Bronchial epithelial cell (primary cell): ENCODE measurements around the gene MCM8. TPM values are rescaled to one million over a fixed set of nuclear protein-coding genes. Genes with fewer than 3 reads are reported as not detected.

ENCODE experiments used
- DNase-seq: peaks from one replicate; pipeline ENCODE4 v3.0.0-alpha.2; 2010; ENCODE audit warnings: low read depth
- FAIRE-seq: peaks from 2 replicates; lab custom pipeline; 2011; peaks lifted over from hg19 to GRCh38; lab: Jason Lieb, UNC
- H3K27me3 ChIP-seq: 2 replicates; pipeline ENCODE4 v1.5.1; 2011; ENCODE audit warnings: low read length; ENCODE audit not compliant: control insufficient read depth, insufficient read depth
- H3K36me3 ChIP-seq: 2 replicates; pipeline ENCODE4 v1.5.1; 2011; ENCODE audit warnings: low read length; ENCODE audit not compliant: control insufficient read depth, insufficient read depth
- H3K4me3 ChIP-seq: 2 replicates; pipeline ENCODE4 v1.5.1; 2011; ENCODE audit warnings: mild to moderate bottlenecking, low read depth, low read length, control low read depth
- total RNA-seq: library from RNA; depleted of rRNA; stranded (reverse); fragments of >200 nt; gene quantifications from 2 replicates; pipeline ENCODE4 v1.2.1, GENCODE V29; 2014
- TF ChIP-seq, protein P1 (sequence below): IDR thresholded peaks from 2 replicates; pipeline ENCODE4 v1.5.1; 2011; ENCODE audit warnings: mild to moderate bottlenecking, moderate library complexity, low read length, control low read depth, inconsistent platforms; ENCODE audit not compliant: insufficient read depth, severe bottlenecking

Gene MCM8
- total RNA-seq, 1 donor from 2014 or later, result 2.1 TPM

DNA sequence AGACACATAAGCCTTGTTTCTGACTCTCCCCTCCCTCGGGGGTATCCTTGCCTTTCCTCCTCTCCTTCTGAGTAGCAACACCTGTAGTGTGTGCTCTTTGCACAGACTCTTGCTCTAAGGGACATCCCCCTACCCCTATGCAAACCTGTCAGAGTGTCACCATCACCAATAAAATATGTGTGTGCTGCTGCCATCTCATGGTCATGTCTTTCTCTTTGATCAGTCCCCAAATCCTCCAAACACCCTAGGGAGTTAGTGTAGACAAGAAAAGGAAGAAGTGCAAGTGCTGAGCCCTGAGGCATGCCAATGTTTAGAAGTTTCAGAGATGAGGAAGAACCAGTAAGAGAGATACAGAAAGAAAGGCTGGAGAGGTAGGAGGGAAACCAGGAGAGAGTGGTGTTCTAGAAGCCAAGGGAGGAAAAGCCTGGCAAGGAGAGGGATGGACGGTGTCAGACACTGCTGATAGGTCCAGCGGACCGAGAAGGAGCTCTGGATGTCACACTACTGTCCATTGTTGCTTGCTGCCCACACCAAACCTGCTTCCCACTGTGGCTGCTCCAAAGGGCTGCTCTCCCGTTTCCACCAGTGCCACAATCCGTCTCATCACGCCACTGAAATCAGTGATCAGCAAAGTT lies 16.5 kb upstream of the MCM8 start:
- FAIRE-seq (peak; percentile 52), DNase-seq (peak; percentile 37)
- Histone ChIP-seq H3K36me3 (peaks cover 3% of the 10 kb centered on the region), H3K4me3 (no peak overlapping the region), H3K27me3 (no peaks in the 10 kb centered on the region)
- TF ChIP-seq, protein P1, sequence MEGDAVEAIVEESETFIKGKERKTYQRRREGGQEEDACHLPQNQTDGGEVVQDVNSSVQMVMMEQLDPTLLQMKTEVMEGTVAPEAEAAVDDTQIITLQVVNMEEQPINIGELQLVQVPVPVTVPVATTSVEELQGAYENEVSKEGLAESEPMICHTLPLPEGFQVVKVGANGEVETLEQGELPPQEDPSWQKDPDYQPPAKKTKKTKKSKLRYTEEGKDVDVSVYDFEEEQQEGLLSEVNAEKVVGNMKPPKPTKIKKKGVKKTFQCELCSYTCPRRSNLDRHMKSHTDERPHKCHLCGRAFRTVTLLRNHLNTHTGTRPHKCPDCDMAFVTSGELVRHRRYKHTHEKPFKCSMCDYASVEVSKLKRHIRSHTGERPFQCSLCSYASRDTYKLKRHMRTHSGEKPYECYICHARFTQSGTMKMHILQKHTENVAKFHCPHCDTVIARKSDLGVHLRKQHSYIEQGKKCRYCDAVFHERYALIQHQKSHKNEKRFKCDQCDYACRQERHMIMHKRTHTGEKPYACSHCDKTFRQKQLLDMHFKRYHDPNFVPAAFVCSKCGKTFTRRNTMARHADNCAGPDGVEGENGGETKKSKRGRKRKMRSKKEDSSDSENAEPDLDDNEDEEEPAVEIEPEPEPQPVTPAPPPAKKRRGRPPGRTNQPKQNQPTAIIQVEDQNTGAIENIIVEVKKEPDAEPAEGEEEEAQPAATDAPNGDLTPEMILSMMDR, result peak; percentile 28

GRCh38 chr20:5935384-5935783 lies 15.1 kb upstream of the MCM8 start:
- DNase-seq, result no peak
- FAIRE-seq, result no peak
- TF ChIP-seq, protein P1, result no peak
- H3K4me3 ChIP-seq, result no peak overlapping the region
- H3K36me3 ChIP-seq, result peaks cover 7% of the 10 kb centered on the region
- H3K27me3 ChIP-seq, result no peaks in the 10 kb centered on the region

DNA sequence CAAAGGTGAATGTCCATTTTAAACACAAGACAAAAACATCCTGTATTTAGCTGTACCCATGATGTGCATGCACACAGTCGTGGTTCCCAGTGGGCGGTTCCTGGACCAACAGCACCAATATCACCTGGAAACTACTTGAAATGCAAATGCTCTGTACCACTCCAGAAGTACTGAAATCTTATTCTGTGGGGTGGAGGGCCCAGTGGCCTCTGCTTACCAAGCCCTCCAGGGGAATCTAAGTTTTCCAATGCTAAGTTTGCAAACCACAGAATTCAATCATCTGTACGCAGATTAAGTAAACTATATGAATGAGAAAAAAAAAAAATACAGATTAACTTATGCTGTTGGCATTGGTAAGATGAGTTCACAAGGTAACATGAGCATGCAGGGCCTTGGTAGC lies 14.2 kb upstream of the MCM8 start:
- FAIRE-seq, result no peak
- no peak for DNase-seq

GRCh38 chr20:5938456-5939029 lies 11.9 kb upstream of the MCM8 start:
- Histone ChIP-seq H3K4me3 (no peak overlapping the region), H3K36me3 (peaks cover 17% of the 10 kb centered on the region), H3K27me3 (no peaks in the 10 kb centered on the region)
- TF ChIP-seq, protein P1, result no peak
- FAIRE-seq (no peak), DNase-seq (no peak)

More for the DNA sequence above, 14.2 kb upstream of the MCM8 start:
- Histone ChIP-seq H3K4me3 (no peak overlapping the region), H3K27me3 (no peaks in the 10 kb centered on the region), H3K36me3 (peaks cover 9% of the 10 kb centered on the region)
- TF ChIP-seq, protein P1, result no peak

DNA sequence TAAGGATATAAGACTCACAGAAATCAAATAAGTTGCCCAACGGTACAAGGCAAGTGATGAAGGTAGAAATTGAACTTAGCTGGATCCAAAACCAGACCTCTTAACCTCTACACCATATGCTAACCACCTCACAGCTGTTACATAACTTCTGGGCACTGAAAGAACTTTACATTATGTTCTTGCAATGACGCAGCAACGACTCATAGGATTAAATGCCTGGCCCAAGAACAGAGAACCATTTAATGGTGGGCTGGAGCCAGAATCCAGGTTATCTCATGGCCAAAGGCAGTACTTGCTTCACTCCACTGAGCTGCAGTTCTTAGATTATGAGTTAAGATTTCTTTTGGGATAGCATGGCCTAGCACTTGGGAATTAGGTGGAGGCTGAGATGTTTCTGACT lies 4.5 kb upstream of the MCM8 start:
- peak; percentile 86 for DNase-seq
- FAIRE-seq, result no peak
- TF ChIP-seq, protein P1, result no peak
- H3K4me3 ChIP-seq, result no peak overlapping the region
- no peaks in the 10 kb centered on the region for H3K27me3 ChIP-seq
- peaks cover 10% of the 10 kb centered on the region for H3K36me3 ChIP-seq
